Testis (tissue), 2 donors: ENCODE results near the gene OR3A1.
"Not testable (repeated sequence)": the region's sequence is repeated elsewhere in the genome, so short reads cannot be mapped to it uniquely, and the experiment has no call there.

Source experiments
- CTCF ChIP-seq, 3 experiments: fragments of 450-650 bp in 2 of 3; fragments of 200-600 bp in 1 of 3; sonication (generic) in 1 of 3; IDR thresholded peaks; one replicate each; pipeline ENCODE4 v1.5.1; 2016 to 2019; ENCODE audit warnings: antibody characterized with exemption in 3 of 3, mild to moderate bottlenecking in 2 of 3, moderate library complexity in 1 of 3
- POLR2A ChIP-seq: fragments of 450-650 bp; IDR thresholded peaks from one replicate; pipeline ENCODE4 v1.6.1; 2017; ENCODE audit warnings: antibody characterized with exemption, mild to moderate bottlenecking, moderate library complexity

DNA sequence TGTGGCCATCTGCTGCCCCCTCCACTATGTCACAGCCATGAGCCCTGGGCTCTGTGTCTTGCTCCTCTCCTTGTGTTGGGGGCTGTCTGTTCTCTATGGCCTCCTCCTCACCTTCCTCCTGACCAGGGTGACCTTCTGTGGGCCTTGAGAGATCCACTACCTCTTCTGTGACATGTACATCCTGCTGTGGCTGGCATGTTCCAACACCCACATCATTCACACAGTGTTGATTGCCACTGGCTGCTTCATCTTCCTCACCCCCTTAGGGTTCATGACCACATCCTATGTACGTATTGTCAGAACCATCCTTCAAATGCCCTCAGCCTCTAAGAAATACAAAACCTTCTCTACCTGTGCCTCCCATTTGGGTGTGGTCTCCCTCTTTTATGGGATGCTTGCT is 57.1 kb downstream of the OR3A1 start:
- TF ChIP-seq CTCF (IDR thresholded peaks at IDR 0.05); POLR2A: not testable (repeated sequence)
